Putamen (tissue), 1 donor: Measurements from ENCODE around the gene ANGPT4.
A peak's percentile ranks its signal among the peaks of the same experiment; 100 is the strongest.
"Not testable (repeated sequence)": the region's sequence is repeated elsewhere in the genome, so short reads cannot be mapped to it uniquely, and the experiment has no call there.

ENCODE experiments used
- DNase-seq: peaks from one replicate; pipeline ENCODE4 v3.0.0-alpha.2; 2016; ENCODE audit warnings: low spot score

Gene ANGPT4

GRCh38 chr20:873875-874607 is 42.1 kb downstream of the ANGPT4 start:
- no peak for DNase-seq

GRCh38 chr20:872855-873520 is 43.1 kb downstream of the ANGPT4 start:
- DNase-seq, result no peak

- DNase-seq, result no peak
These were observed 44.2 kb downstream of the ANGPT4 start for GRCh38 chr20:871948-872347.

DNA sequence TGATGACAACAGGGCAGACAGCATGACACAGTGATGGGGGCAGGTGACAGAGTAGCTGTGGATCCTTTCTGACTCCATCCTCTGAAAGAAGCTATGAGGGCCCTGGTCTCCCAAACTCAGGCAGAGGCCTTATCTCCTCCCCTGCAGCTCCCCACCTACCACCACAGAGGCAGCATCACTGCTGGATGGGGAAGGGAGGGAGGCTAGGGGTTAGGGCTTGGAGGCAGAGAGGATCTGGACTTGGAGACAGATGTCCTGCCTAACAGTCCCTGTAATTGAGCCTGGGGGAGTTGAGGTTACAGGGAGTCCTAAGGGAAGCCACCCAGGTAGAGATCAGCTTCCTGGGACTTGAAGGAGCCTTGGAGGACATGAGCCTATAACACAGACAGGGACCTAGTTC is 44.7 kb downstream of the ANGPT4 start:
- no peak for DNase-seq

- DNase-seq, result no peak
These were observed 45.4 kb downstream of the ANGPT4 start for GRCh38 chr20:870758-871157.

DNA sequence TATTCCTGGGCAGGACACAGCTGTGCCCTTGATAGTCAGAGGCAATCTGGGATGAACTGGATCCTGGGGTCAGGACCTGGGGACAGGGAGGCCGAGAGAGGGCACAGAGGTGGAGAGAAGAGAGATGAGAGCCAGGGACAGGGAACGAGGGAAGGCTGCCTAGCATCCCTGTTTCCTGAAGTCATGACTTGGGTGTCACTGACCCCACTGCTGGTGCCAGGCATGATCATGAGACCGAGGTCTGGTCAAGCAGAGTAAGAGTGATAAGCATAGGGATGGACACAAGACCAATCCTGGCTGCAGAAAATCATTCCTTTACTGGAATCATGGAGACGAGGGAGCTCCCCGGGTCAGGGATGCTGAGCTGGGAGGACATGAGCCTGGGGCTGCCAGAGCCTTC is 46.5 kb downstream of the ANGPT4 start:
- DNase-seq, result no peak

DNA sequence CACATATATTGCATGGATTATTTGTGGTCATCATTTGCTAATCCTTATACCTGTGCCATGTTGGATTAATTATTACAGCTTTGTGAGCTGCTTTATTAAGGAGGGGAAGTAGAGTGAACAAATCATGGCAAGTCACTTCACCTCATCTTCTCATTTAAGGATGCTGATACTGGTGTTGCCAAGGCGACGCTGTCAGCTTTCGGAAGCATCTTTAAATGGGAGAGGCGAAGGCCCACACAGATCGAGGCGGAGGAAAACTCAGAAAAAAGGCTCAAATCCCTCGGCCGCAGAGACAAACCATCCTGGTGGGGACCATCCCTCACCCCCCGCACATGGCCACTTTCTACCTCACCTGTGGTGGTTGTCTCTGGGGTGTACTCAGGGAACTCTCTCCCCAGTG is 47.9 kb downstream of the ANGPT4 start:
- DNase-seq, result peak; percentile 57

- no peak for DNase-seq
These were observed 50.7 kb downstream of the ANGPT4 start for GRCh38 chr20:865440-865839.

GRCh38 chr20:860891-861290 is 55.2 kb downstream of the ANGPT4 start:
- no peak for DNase-seq

DNA sequence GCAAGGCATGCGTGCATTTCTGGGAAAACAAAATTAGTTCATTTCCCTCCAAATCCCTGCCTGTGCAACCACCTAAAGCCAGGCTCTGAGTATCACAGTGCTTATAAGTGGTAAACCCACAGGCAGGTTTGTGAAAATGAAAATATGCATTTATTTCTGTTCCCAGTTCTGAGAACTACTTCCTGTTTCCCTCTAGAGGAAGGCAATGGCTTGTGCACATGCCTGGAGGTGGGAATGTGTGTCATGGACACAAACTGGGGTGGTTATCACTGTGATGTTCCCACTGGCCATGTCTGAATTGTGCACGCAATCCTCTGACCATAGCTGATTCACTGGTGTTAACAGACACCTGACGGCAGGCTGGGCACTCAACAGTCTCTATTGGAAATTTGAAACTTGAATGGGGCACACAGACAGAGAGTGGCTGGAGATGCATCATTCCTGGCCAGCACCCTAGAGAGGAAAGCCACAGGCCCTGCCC is 56.3 kb downstream of the ANGPT4 start:
- no peak for DNase-seq

DNA sequence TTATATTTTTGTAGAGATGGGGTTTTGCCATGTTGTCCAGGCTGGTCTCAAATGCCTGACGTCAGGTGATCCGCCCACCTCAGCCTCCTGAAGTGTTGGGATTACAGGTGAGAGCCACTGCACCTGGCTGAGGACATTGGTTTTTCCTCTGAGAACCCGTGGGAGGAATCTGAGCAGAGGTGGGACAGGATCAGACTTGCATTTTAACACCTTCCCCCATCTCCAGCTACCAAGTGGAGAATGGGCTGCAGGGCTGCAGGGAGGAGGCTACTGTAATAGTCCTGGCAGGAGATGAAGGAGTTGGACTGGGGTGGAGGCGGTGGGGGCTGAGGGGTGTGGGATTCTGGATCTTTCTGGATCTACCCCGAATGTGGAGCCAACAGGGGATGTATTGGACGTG is 58.1 kb downstream of the ANGPT4 start:
- no peak for DNase-seq

DNA sequence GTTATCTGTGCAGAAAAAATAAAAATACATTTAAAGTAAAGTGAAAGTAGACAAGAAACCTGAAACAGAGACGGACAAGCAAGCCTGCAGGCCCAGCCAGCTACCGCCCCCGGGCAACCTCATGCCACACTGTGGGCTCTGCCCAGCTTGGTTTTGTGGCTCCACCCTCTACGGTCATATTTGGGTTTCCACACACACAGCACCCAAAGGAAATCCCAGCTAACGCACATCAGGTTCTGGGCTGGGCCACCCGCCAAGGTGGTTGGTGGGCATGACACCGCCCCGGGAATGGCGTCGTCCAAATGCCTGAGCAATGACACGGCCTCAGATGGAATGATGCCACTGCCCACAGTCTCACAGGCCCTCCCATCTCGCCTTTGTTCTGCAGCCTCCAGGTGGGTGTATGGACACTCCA is 59.8 kb downstream of the ANGPT4 start:
- DNase-seq, result no peak

DNA sequence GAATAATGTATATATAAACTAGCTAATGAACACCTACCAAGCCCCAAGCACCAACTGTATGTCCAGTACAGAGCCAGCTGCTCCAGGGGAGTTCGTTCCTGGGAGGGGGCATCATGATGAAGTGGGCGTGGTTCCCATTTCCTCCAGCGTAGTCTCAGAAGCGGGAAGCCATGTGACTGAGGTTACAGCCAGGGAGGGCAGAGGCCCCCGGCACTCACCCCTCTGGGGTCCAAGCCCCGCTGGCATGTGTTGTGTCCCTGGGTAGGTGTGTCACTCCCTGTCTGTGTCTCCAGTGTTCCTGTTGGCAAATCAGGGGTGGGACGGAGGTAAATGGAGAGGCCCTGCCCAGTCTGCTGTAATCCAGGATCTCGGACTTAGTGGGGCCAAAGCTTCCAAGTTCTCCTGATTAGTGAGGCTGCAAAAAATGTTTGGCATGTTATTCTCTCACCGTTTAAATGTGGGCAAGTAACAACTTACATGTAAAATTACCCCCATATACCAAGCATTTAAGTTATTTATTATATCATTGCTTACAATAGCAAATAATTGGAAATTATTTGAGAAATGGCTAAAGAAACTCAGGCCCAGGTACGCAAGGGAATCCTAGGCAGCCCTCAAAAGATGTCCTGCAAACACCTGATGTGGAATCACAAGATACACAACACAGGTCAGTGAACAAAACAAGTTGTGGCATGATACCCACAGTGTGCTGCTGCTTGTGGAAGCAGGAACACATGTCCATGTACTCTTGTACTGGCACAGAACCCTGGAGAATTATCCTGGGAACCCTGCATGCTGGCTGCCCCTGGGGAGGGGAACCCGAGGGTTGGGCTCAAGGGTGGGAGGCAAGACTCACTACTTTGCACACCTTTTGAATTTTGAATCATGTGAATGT is 60.4 kb downstream of the ANGPT4 start:
- DNase-seq, result no peak

GRCh38 chr20:854601-855000 is 61.5 kb downstream of the ANGPT4 start:
- DNase-seq, result no peak

- no peak for DNase-seq
These were observed 62.6 kb downstream of the ANGPT4 start for GRCh38 chr20:853406-853996.

DNA sequence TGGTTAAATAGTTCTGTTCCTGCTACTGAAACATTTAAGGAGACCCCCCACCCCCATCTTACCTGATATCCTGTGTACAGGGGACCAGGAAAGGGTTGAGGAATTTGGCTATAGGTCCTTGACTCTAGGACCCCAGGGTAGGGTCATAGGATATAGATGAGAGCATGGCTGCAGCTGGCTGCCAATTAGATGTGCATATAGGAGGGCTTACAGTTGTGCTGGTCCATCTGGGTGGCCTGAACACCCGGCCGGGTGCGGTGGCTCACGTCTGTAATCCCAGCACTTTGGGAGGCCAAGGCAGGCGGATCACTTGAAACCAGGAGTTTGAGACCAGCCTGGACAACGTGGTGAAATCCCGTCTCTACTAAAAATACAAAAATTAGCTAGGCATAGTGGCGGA is 67.4 kb downstream of the ANGPT4 start:
- DNase-seq, result not testable (repeated sequence)

GRCh38 chr20:848193-848592 is 67.9 kb downstream of the ANGPT4 start:
- DNase-seq, result no peak

DNA sequence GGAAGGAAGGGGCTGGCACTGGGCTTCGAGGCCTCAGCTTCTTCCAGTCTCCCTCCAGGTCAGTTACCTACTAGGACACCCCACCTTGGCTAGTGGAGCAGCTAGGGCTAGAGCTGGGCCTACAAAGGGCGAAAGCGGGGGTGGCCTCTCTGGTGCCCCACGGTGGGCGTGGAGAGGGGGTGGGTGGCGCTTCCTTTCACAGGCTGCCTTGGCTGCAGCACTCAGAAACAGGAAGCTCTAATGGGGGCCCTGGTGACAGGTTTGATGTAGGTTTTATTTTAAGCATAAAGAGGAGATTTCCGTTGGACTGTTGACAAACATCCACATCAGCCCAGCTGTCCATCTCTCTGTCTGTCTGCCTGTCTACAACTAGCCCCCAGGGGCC is 69.2 kb downstream of the ANGPT4 start:
- no peak for DNase-seq

- no peak for DNase-seq
These were observed 69.9 kb downstream of the ANGPT4 start for GRCh38 chr20:845941-846893.

DNA sequence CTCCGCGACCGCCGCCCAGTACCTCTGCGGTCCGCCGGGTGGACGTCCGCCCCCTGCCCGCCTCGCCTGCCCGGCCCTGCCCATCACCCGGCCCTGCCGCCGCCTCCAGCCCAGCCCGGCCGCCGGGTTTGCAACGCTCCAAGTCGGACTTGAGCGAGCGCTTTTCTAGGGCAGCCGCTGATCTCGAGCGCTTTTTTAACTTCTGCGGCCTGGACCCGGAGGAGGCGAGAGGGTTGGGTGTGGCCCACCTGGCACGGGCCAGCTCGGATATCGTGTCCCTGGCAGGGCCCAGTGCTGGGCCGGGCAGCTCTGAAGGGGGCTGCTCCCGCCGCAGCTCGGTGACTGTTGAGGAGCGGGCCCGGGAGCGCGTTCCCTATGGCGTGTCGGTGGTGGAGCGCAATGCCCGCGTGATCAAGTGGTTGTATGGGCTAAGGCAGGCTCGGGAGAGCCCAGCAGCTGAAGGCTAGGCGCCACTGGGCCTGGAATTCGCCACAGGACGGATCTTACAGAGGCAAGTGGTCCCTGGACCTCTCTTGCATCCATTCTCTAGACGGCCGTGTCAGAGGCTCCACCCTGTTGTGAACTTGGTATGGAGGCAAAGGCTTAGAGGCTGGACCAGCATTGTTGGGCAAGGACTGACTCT is 70.8 kb downstream of the ANGPT4 start:
- DNase-seq, result no peak
